Smooth muscle cell (in vitro differentiated cells): ENCODE data around the gene TNN. TPM values are rescaled to one million over a fixed set of nuclear protein-coding genes. Genes with fewer than 3 reads are reported as not detected.

Source experiments
- DNase-seq: peaks from one replicate; lab custom pipeline; 2025; ENCODE audit not compliant: unreplicated experiment; lab: John Stamatoyannopoulos, UW
- H2AFZ ChIP-seq: fragments of 200-600 bp; sonication (generic); 2 replicates; pipeline ENCODE4 v1.6.0; 2016; ENCODE audit warnings: antibody characterized with exemption, low read depth, mild to moderate bottlenecking
- H3F3A ChIP-seq: fragments of 200-600 bp; sonication (generic); 2 replicates; pipeline ENCODE4 v1.6.0; 2017; ENCODE audit warnings: antibody characterized with exemption, low read depth
- H3K27ac ChIP-seq: fragments of 200-600 bp; sonication (generic); 2 replicates; pipeline ENCODE4 v1.5.1; 2016; ENCODE audit warnings: low read depth, mild to moderate bottlenecking
- H3K27me3 ChIP-seq: fragments of 200-600 bp; sonication (generic); 2 replicates; pipeline ENCODE4 v1.6.1; 2016; ENCODE audit warnings: low read depth, mild to moderate bottlenecking
- H3K36me3 ChIP-seq: fragments of 200-600 bp; sonication (generic); 2 replicates; pipeline ENCODE4 v1.5.1; 2016; ENCODE audit warnings: low read depth
- H3K4me1 ChIP-seq: fragments of 200-600 bp; sonication (generic); 2 replicates; pipeline ENCODE4 v1.5.1; 2016; ENCODE audit warnings: low read depth
- H3K4me2 ChIP-seq: fragments of 200-600 bp; sonication (generic); 2 replicates; pipeline ENCODE4 v1.6.0; 2016; ENCODE audit warnings: mild to moderate bottlenecking
- H3K4me3 ChIP-seq: fragments of 200-600 bp; sonication (generic); 2 replicates; pipeline ENCODE4 v1.5.1; 2016; ENCODE audit warnings: mild to moderate bottlenecking
- H3K79me2 ChIP-seq: fragments of 200-600 bp; sonication (generic); 2 replicates; pipeline ENCODE4 v1.6.0; 2016; ENCODE audit warnings: low read depth, mild to moderate bottlenecking
- H3K9ac ChIP-seq: fragments of 200-600 bp; sonication (generic); 2 replicates; pipeline ENCODE4 v1.6.0; 2016; ENCODE audit warnings: low read depth
- H3K9me3 ChIP-seq: fragments of 200-600 bp; sonication (generic); replicated peaks from 2 replicates; pipeline ENCODE4 v1.5.1; 2016; ENCODE audit warnings: low read depth
- H4K20me1 ChIP-seq: fragments of 200-600 bp; sonication (generic); 2 replicates; pipeline ENCODE4 v1.6.0; 2016; ENCODE audit warnings: low read depth
- WGBS: methylation state at CpG from one replicate; pipeline ENCODE4 v1.1.7; 2016; ENCODE audit warnings: low lambda C conversion rate; 5-methylcytosine and 5-hydroxymethylcytosine counted together
- polyA plus RNA-seq: library from polyadenylated mRNA; unstranded; fragments of >200 nt; fragmentation: Nextera tagmentation; extraction: Ambion mirVana; gene quantifications from 2 replicates; pipeline ENCODE4 v1.2.1, GENCODE V29; 2016
- total RNA-seq: library from RNA; depleted of rRNA; stranded (reverse); fragments of >200 nt; gene quantifications from 2 replicates; pipeline ENCODE4 v1.2.3, GENCODE V29; 2014
- TF ChIP-seq, protein P1 (sequence below): fragments of 200-600 bp; sonication (generic); IDR thresholded peaks from 2 replicates; pipeline ENCODE4 v1.5.1; 2017; ENCODE audit warnings: borderline replicate concordance, mild to moderate bottlenecking, antibody characterized with exemption; ENCODE audit not compliant: insufficient read depth, poor library complexity, severe bottlenecking

The TNN gene
- total and polyA plus RNA-seq, 2 experiments from 2014 or later = 0.72 to 0.86 TPM

DNA sequence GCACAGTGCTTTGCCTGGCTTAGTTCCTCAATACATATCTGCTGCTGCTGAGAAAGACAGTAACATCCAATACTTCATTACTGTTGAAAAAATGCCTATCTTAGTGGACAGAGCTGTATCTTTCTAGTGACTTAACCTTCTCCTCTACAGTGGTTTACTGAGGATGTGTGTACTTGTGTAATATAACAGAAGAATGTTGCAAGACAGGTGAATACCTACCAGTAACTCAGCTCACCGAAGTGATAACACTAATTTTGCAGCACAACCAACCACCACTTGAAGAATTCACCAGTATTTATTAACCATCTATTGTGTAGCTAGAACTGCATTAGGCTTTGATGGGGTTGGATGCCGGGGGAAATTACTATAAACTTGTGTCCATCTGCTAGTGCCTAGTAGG, 16.6 kb upstream of the TNN start:
- DNase-seq = no peak
- no peaks in the 10 kb centered on the region for H3F3A ChIP-seq
- H3K79me2 ChIP-seq = no peaks in the 10 kb centered on the region
- no peaks in the 10 kb centered on the region for H3K4me1 ChIP-seq
- H4K20me1 ChIP-seq = no peaks in the 10 kb centered on the region
- WGBS = 91% methylated on average over 2 of the region's 2 CpGs
- H3K4me3 ChIP-seq = no peak overlapping the region
- no peak overlapping the region for H3K9ac ChIP-seq
- no peaks in the 10 kb centered on the region for H3K9me3 ChIP-seq
- no peak overlapping the region for H3K27ac ChIP-seq
- TF ChIP-seq, protein P1, sequence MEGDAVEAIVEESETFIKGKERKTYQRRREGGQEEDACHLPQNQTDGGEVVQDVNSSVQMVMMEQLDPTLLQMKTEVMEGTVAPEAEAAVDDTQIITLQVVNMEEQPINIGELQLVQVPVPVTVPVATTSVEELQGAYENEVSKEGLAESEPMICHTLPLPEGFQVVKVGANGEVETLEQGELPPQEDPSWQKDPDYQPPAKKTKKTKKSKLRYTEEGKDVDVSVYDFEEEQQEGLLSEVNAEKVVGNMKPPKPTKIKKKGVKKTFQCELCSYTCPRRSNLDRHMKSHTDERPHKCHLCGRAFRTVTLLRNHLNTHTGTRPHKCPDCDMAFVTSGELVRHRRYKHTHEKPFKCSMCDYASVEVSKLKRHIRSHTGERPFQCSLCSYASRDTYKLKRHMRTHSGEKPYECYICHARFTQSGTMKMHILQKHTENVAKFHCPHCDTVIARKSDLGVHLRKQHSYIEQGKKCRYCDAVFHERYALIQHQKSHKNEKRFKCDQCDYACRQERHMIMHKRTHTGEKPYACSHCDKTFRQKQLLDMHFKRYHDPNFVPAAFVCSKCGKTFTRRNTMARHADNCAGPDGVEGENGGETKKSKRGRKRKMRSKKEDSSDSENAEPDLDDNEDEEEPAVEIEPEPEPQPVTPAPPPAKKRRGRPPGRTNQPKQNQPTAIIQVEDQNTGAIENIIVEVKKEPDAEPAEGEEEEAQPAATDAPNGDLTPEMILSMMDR = no peak
- no peak overlapping the region for H3K4me2 ChIP-seq
- no peaks in the 10 kb centered on the region for H3K36me3 ChIP-seq
- peaks cover 7% of the 10 kb centered on the region for H3K27me3 ChIP-seq
- H2AFZ ChIP-seq = no peak overlapping the region

DNA sequence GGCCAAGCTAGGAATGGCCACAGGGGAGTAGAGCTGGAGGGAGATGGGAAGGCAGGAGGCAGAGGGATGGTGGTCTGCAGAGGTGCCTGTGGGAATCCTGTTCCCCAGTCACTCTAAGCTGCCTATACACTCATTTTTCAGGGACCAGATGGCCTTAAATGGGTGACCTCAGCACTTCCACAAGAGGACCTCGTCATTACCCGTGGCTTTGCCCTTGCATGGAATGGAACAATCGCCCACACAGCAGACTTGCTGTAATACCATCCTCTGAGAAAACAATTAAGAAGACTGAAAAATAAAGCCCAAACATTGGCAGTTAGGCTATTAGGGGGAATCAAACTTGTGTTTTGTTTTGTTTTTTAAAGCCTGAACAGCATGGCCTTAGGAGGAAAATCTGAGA, 12.9 kb upstream of the TNN start:
- Histone ChIP-seq H3K4me2 (peak overlapping the region; percentile 11), H3K9me3 (no peaks in the 10 kb centered on the region), H3K36me3 (no peaks in the 10 kb centered on the region), H4K20me1 (no peaks in the 10 kb centered on the region), H3K9ac (peak overlapping the region; percentile 49), H3K27me3 (no peaks in the 10 kb centered on the region), H3F3A (no peaks in the 10 kb centered on the region), H3K4me3 (no peak overlapping the region), H2AFZ (no peak overlapping the region), H3K27ac (peak overlapping the region; percentile 80), H3K4me1 (no peaks in the 10 kb centered on the region), H3K79me2 (no peaks in the 10 kb centered on the region)
- TF ChIP-seq, protein P1 = no peak
- DNase-seq = no peak
- WGBS = 60% methylated on average over 3 of the region's 3 CpGs

DNA sequence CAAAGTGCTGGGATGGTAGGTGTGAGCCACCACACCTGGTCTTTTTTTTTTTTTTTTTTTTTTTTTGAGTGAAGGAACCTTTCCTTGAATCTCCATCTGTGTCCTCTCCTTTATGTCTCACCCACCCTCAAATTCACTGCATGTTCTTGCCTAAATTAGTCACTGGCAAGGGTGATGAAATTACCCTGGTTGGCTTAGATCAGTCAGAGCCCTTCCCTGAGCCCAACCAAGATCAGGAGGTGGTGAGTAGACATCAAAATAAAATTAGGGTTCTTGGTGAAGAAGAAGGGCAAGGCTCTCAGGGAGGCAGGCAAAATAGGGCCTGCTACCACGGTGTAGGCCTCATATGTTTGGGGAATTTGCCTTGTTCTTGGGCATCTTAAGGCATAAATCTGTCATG, 5.3 kb upstream of the TNN start:
- TF ChIP-seq, protein P1 = no peak
- WGBS = 93% methylated on average over 1 of the region's 1 CpG
- Histone ChIP-seq H3K27ac (peak overlapping the region; percentile 24), H2AFZ (no peak overlapping the region), H3K36me3 (no peaks in the 10 kb centered on the region), H3K4me2 (no peak overlapping the region), H3K27me3 (no peaks in the 10 kb centered on the region), H3K4me1 (no peaks in the 10 kb centered on the region), H3K9me3 (no peaks in the 10 kb centered on the region), H3K79me2 (no peaks in the 10 kb centered on the region), H3F3A (no peaks in the 10 kb centered on the region), H4K20me1 (no peaks in the 10 kb centered on the region), H3K9ac (no peak overlapping the region), H3K4me3 (no peak overlapping the region)
- DNase-seq = no peak

DNA sequence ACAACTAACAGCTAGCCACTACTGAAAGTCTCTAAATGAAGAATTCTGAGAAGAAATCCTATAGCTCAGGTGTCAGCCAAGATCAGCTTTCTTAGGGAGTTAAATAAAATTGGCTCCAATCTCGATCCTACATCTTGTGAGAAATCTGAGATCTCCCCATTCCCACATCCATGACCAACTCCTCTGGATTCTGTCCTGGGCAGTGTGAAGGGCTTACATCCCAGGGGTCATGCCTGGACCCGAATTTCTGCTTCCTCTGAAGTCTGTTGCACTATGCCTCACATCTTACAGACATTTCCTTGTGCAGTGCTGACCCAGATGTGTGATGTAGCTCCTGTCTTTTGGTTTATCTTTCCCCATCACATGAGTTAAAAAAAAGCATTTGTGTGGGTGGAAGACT, 4.8 kb upstream of the TNN start:
- Histone ChIP-seq H3K4me3 (no peak overlapping the region), H3K27ac (peak overlapping the region; percentile 24), H4K20me1 (no peaks in the 10 kb centered on the region), H3K27me3 (no peaks in the 10 kb centered on the region), H3K4me2 (no peak overlapping the region), H3K9me3 (no peaks in the 10 kb centered on the region), H3K9ac (no peak overlapping the region), H3K4me1 (no peaks in the 10 kb centered on the region), H2AFZ (no peak overlapping the region), H3K36me3 (no peaks in the 10 kb centered on the region), H3K79me2 (no peaks in the 10 kb centered on the region), H3F3A (no peaks in the 10 kb centered on the region)
- TF ChIP-seq, protein P1 = no peak
- DNase-seq = no peak
- 77% methylated on average over 2 of the region's 2 CpGs for WGBS
